ENCODE data around the gene PITPNM1. TPM values are rescaled to one million over a fixed set of nuclear protein-coding genes. Genes with fewer than 3 reads are reported as not detected.
"Not testable (repeated sequence)": the region's sequence is repeated elsewhere in the genome, so short reads cannot be mapped to it uniquely, and the experiment has no call there.

The PITPNM1 gene
- polyA plus RNA-seq, 1 donor from 2014 or later = 25.8 TPM

DNA sequence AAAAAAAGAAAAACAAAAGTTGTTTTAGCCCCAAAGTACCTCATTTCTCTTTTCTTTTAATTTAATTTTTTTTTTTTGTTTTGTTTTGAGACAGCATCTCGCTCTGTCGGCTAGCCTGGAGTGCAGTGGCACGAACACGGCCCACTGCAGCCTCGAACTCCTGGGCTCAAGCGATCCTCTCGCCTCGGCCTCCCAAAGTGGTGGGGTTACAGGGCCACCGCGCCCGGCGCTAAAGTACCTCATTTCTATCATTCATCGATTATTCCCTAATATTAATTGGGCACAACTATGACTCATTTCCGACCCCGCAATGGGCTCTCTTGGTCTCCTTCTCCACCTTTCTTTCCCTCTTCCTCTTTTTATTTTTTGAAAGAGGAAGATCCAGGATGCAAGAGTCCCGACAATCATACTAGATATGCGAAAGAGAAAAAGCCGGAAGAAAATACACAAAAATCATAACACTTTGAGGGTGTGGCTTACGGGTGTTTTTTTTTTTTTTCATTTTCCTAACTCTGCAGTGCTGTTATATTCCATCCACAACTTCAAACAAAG lies 22.8 kb downstream of the PITPNM1 start:
- Histone ChIP-seq H3K9me3 (ENCODE audit: low read length) (no peaks in the 10 kb centered on the region), H3K4me3 (ENCODE audit: low read length) (peak overlapping the region; percentile 73), H3K9me2 (ENCODE audit: insufficient read depth, low read length) (no peaks in the 10 kb centered on the region), H3K9ac (ENCODE audit: low read length) (peak overlapping the region; percentile 80), H4K20me1 (ENCODE audit: insufficient read depth) (no peaks in the 10 kb centered on the region), H3K27me3 (ENCODE audit: insufficient read depth, low read depth, low read length) (no peaks in the 10 kb centered on the region), H2AFZ (ENCODE audit: low read depth, low read length) (peak overlapping the region; percentile 71), H3K36me3 (ENCODE audit: insufficient read depth, low read length) (no peaks in the 10 kb centered on the region), H3K4me2 (ENCODE audit: low read length) (peak overlapping the region; percentile 64), H3K79me2 (replicated peaks; ENCODE audit: insufficient read depth, low read length) (peaks cover 4% of the 10 kb centered on the region), H3F3A (ENCODE audit: insufficient read depth, low read length, poor library complexity, severe bottlenecking) (no peaks in the 10 kb centered on the region), H3K27ac (ENCODE audit: low read length) (peak overlapping the region; percentile 90)
- TF ChIP-seq, protein P1, sequence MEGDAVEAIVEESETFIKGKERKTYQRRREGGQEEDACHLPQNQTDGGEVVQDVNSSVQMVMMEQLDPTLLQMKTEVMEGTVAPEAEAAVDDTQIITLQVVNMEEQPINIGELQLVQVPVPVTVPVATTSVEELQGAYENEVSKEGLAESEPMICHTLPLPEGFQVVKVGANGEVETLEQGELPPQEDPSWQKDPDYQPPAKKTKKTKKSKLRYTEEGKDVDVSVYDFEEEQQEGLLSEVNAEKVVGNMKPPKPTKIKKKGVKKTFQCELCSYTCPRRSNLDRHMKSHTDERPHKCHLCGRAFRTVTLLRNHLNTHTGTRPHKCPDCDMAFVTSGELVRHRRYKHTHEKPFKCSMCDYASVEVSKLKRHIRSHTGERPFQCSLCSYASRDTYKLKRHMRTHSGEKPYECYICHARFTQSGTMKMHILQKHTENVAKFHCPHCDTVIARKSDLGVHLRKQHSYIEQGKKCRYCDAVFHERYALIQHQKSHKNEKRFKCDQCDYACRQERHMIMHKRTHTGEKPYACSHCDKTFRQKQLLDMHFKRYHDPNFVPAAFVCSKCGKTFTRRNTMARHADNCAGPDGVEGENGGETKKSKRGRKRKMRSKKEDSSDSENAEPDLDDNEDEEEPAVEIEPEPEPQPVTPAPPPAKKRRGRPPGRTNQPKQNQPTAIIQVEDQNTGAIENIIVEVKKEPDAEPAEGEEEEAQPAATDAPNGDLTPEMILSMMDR (IDR thresholded peaks at IDR 0.05; ENCODE audit: poor library complexity, severe bottlenecking) = no peak
- TF ChIP-seq, protein P2, sequence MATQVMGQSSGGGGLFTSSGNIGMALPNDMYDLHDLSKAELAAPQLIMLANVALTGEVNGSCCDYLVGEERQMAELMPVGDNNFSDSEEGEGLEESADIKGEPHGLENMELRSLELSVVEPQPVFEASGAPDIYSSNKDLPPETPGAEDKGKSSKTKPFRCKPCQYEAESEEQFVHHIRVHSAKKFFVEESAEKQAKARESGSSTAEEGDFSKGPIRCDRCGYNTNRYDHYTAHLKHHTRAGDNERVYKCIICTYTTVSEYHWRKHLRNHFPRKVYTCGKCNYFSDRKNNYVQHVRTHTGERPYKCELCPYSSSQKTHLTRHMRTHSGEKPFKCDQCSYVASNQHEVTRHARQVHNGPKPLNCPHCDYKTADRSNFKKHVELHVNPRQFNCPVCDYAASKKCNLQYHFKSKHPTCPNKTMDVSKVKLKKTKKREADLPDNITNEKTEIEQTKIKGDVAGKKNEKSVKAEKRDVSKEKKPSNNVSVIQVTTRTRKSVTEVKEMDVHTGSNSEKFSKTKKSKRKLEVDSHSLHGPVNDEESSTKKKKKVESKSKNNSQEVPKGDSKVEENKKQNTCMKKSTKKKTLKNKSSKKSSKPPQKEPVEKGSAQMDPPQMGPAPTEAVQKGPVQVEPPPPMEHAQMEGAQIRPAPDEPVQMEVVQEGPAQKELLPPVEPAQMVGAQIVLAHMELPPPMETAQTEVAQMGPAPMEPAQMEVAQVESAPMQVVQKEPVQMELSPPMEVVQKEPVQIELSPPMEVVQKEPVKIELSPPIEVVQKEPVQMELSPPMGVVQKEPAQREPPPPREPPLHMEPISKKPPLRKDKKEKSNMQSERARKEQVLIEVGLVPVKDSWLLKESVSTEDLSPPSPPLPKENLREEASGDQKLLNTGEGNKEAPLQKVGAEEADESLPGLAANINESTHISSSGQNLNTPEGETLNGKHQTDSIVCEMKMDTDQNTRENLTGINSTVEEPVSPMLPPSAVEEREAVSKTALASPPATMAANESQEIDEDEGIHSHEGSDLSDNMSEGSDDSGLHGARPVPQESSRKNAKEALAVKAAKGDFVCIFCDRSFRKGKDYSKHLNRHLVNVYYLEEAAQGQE (IDR thresholded peaks at IDR 0.05; ENCODE audit: borderline replicate concordance) = no peak
- TF ChIP-seq RAD21 (conservative IDR thresholded peaks at IDR 0.05) (no peak), MXI1 (conservative IDR thresholded peaks at IDR 0.05; ENCODE audit: poor library complexity, severe bottlenecking) (no peak), SMC3 (conservative IDR thresholded peaks at IDR 0.05; ENCODE audit: poor library complexity) (no peak), EZH2 (IDR thresholded peaks at IDR 0.05; ENCODE audit: borderline replicate concordance, insufficient read depth, low read length, poor library complexity, severe bottlenecking) (no peak), EP300 (conservative IDR thresholded peaks at IDR 0.05; ENCODE audit: poor library complexity, severe bottlenecking) (no peak), POLR2AphosphoS5 (IDR thresholded peaks at IDR 0.05) (no peak), TAF1 (IDR thresholded peaks at IDR 0.05; ENCODE audit: low read depth) (no peak)

DNA sequence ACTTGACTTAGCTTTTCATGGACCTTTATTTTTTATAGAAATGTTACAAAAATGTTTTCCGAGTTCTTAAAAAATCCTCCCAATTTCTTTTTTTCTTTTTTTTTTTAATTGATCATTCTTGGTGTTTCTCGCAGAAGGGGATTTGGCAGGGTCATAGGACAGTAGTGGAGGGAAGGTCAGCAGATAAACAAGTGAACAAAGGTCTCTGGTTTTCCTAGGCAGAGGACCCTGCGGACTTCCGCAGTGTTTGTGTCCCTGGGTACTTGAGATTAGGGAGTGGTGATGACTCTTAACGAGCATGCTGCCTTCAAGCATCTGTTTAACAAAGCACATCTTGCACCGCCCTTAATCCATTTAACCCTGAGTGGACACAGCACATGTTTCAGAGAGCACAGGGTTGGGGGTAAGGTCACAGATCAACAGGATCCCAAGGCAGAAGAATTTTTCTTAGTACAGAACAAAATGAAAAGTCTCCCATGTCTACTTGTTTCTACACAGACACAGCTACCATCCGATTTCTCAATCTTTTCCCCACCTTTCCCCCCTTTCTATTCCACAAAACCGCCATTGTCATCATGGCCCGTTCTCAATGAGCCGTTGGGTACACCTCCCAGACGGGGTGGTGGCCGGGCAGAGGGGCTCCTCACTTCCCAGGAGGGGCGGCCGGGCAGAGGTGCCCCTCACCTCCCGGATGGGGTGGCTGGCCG lies 27.7 kb downstream of the PITPNM1 start:
- not testable (repeated sequence) for H2AFZ ChIP-seq (ENCODE audit: low read depth, low read length); H3K27me3 ChIP-seq (ENCODE audit: insufficient read depth, low read depth, low read length); H3F3A ChIP-seq (ENCODE audit: insufficient read depth, low read length, poor library complexity, severe bottlenecking); H3K27ac ChIP-seq (ENCODE audit: low read length); H3K9me2 ChIP-seq (ENCODE audit: insufficient read depth, low read length); H3K4me3 ChIP-seq (ENCODE audit: low read length); H3K9me3 ChIP-seq (ENCODE audit: low read length); H3K4me2 ChIP-seq (ENCODE audit: low read length); H3K36me3 ChIP-seq (ENCODE audit: insufficient read depth, low read length); H4K20me1 ChIP-seq (ENCODE audit: insufficient read depth); H3K79me2 ChIP-seq (replicated peaks; ENCODE audit: insufficient read depth, low read length); H3K9ac ChIP-seq (ENCODE audit: low read length)

DNA sequence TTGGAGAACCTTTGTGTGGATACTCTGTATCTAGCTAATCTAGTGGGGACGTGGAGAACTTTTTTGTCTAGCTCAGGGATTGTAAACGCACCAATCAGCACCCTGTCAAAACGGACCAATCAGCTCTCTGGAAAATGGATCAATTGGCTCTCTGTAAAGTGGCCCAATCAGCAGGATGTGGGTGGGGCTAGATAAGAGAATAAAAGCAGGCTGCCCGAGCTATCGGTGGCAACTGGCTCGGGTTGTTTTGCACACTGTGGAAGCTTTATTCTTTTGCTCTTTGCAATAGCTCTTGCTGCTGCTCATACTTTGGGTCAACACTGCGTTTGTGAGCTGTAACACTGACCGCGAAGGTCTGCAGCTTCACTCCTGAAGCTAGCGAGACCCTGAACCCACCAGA lies 28.5 kb downstream of the PITPNM1 start:
- H3K4me2 ChIP-seq (ENCODE audit: low read length); H3K27ac ChIP-seq (ENCODE audit: low read length); H3K4me3 ChIP-seq (ENCODE audit: low read length); H3K9me2 ChIP-seq (ENCODE audit: insufficient read depth, low read length); H3F3A ChIP-seq (ENCODE audit: insufficient read depth, low read length, poor library complexity, severe bottlenecking); H2AFZ ChIP-seq (ENCODE audit: low read depth, low read length); H3K9ac ChIP-seq (ENCODE audit: low read length); H4K20me1 ChIP-seq (ENCODE audit: insufficient read depth); H3K79me2 ChIP-seq (replicated peaks; ENCODE audit: insufficient read depth, low read length); H3K36me3 ChIP-seq (ENCODE audit: insufficient read depth, low read length); H3K27me3 ChIP-seq (ENCODE audit: insufficient read depth, low read depth, low read length); H3K9me3 ChIP-seq (ENCODE audit: low read length): not testable (repeated sequence)
